ENCODE data around the gene VWA7.

VWA7 gene

GRCh38 chr6:31723980-31724691 lies 53.0 kb downstream of the VWA7 start:
- POLR2A ChIA-PET = no interaction called here

GRCh38 chr6:31723245-31723979 lies 53.7 kb downstream of the VWA7 start, which contains the start of gene MPIG6B:
MPIG6B (plus strand) TSS chr6:31723373; CDS start chr6:31723384, 11 bp downstream.
- no peak for DNase-seq (ENCODE audit: extremely low spot score)
- TF ChIP-seq CTCF (IDR thresholded peaks at IDR 0.05; ENCODE audit: control extremely low read depth, extremely low read depth, low read depth, missing control alignments) = no peak
- CTCF ChIA-PET = interaction anchor here (0.9 to 2.0 kb wide), 5 partner anchors 9 to 39 kb away, joined by 3 to 7 read pairs (median 4); partner anchors contain the start of gene CLIC1
- POLR2A ChIA-PET = interaction anchor here (0.6 kb wide), 1 partner anchor 39 kb away, joined by 5 read pairs; no protein-coding TSS in a partner anchor

More at GRCh38 chr6:31723980-31724691, 53.0 kb downstream of the VWA7 start:
- DNase-seq (ENCODE audit: extremely low spot score) = no peak
- CTCF ChIA-PET = interaction anchor here (1.5 to 7.2 kb wide), 4 partner anchors 10 to 39 kb away, joined by 3 to 64 read pairs (median 6); partner anchors contain the start of genes CLIC1 and MSH5
- no peak for TF ChIP-seq CTCF (IDR thresholded peaks at IDR 0.05; ENCODE audit: control extremely low read depth, extremely low read depth, low read depth, missing control alignments)

GRCh38 chr6:31722173-31722572 lies 55.0 kb downstream of the VWA7 start:
- DNase-seq (ENCODE audit: extremely low spot score) = no peak
- POLR2A ChIA-PET = interaction anchor here (0.7 kb wide), 1 partner anchor 141 kb away, joined by 3 read pairs; the partner anchor contains the start of gene NEU1

GRCh38 chr6:31721351-31722020 lies 55.6 kb downstream of the VWA7 start, which contains the start of gene LY6G6C:
LY6G6C (minus strand) TSS chr6:31721746; CDS start chr6:31721679, 67 bp downstream.
- POLR2A ChIA-PET = interaction anchor here (0.6 to 0.7 kb wide), 2 partner anchors 109 to 141 kb away, joined by 3 to 7 read pairs; partner anchors contain the start of gene NEU1
- no peak for DNase-seq (ENCODE audit: extremely low spot score)
- TF ChIP-seq CTCF (IDR thresholded peaks at IDR 0.05; ENCODE audit: control extremely low read depth, extremely low read depth, low read depth, missing control alignments) = no peak
- CTCF ChIA-PET = interaction anchor here (0.8 to 1.3 kb wide), 2 partner anchors 8 to 10 kb away, joined by 3 to 6 read pairs; partner anchors contain the start of gene DDAH2

More at GRCh38 chr6:31722173-31722572, 55.0 kb downstream of the VWA7 start:
- no peak for TF ChIP-seq CTCF (IDR thresholded peaks at IDR 0.05; ENCODE audit: control extremely low read depth, extremely low read depth, low read depth, missing control alignments)
- CTCF ChIA-PET = interaction anchor here (0.8 to 1.5 kb wide), 2 partner anchors 10 to 14 kb away, joined by 3 to 4 read pairs; partner anchors contain the start of gene CLIC1

- CTCF ChIA-PET = interaction anchor here (0.9 to 1.4 kb wide), 3 partner anchors 9 to 17 kb away, joined by 3 to 6 read pairs (median 4); partner anchors contain the start of genes ABHD16A and DDAH2
- POLR2A ChIA-PET = no interaction called here
- no peak for TF ChIP-seq CTCF (IDR thresholded peaks at IDR 0.05; ENCODE audit: control extremely low read depth, extremely low read depth, low read depth, missing control alignments)
- DNase-seq (ENCODE audit: extremely low spot score) = no peak
These were observed 56.8 kb downstream of the VWA7 start for GRCh38 chr6:31720196-31720770.

Data from GM10248 (cell line).